Mesodermal cell (in vitro differentiated cells): Measurements from ENCODE around the gene YTHDF1.

Experiments
- H3K27ac ChIP-seq: 2 replicates; pipeline ENCODE4 v1.7.0; 2013; ENCODE audit warnings: mild to moderate bottlenecking, low read depth, low read length, moderate library complexity; ENCODE audit not compliant: severe bottlenecking
- H3K36me3 ChIP-seq: 2 replicates; pipeline ENCODE4 v1.7.1; 2013; ENCODE audit warnings: mild to moderate bottlenecking, low read length, moderate library complexity; ENCODE audit not compliant: control insufficient read depth, insufficient read depth
- H3K4me1 ChIP-seq: one replicate; pipeline ENCODE4 v1.7.1; 2013; ENCODE audit warnings: mild to moderate bottlenecking, low read length; ENCODE audit not compliant: insufficient read depth, control insufficient read depth, poor library complexity, severe bottlenecking
- H3K4me3 ChIP-seq: 2 replicates; pipeline ENCODE4 v1.7.0; 2013; ENCODE audit warnings: low read length, control low read depth, mild to moderate bottlenecking; ENCODE audit not compliant: insufficient read depth, poor library complexity, severe bottlenecking; ENCODE audit errors: extremely low read depth
- H3K9me3 ChIP-seq: 2 replicates; pipeline ENCODE4 v1.7.1; 2013; ENCODE audit warnings: mild to moderate bottlenecking, low read length, moderate library complexity; ENCODE audit not compliant: control insufficient read depth
- WGBS, 2 experiments: methylation state at CpG; one replicate each; pipeline ENCODE4 v1.1.5; 2013; ENCODE audit warnings: missing lambda C conversion rate in 2 of 2; ENCODE audit not compliant: insufficient coverage in 2 of 2; 5-methylcytosine and 5-hydroxymethylcytosine counted together

The YTHDF1 gene

GRCh38 chr20:63167918-63168520 is 47.9 kb downstream of the YTHDF1 start:
- no peak overlapping the region for H3K27ac ChIP-seq
- 83 to 84% methylated on average over 19 to 21 of the region's 23 CpGs for WGBS, 2 experiments
- no peaks in the 10 kb centered on the region for H3K4me1 ChIP-seq
- H3K36me3 ChIP-seq = no peaks in the 10 kb centered on the region
- H3K4me3 ChIP-seq = no peak overlapping the region
- H3K9me3 ChIP-seq = no peaks in the 10 kb centered on the region

- no peak overlapping the region for H3K27ac ChIP-seq
- H3K4me3 ChIP-seq = no peak overlapping the region
- H3K9me3 ChIP-seq = no peaks in the 10 kb centered on the region
- no peaks in the 10 kb centered on the region for H3K4me1 ChIP-seq
- H3K36me3 ChIP-seq = no peaks in the 10 kb centered on the region
- 64 to 68% methylated on average over 14 to 18 of the region's 24 CpGs for WGBS, 2 experiments
Observed at GRCh38 chr20:63167026-63167917, 48.7 kb downstream of the YTHDF1 start.

DNA sequence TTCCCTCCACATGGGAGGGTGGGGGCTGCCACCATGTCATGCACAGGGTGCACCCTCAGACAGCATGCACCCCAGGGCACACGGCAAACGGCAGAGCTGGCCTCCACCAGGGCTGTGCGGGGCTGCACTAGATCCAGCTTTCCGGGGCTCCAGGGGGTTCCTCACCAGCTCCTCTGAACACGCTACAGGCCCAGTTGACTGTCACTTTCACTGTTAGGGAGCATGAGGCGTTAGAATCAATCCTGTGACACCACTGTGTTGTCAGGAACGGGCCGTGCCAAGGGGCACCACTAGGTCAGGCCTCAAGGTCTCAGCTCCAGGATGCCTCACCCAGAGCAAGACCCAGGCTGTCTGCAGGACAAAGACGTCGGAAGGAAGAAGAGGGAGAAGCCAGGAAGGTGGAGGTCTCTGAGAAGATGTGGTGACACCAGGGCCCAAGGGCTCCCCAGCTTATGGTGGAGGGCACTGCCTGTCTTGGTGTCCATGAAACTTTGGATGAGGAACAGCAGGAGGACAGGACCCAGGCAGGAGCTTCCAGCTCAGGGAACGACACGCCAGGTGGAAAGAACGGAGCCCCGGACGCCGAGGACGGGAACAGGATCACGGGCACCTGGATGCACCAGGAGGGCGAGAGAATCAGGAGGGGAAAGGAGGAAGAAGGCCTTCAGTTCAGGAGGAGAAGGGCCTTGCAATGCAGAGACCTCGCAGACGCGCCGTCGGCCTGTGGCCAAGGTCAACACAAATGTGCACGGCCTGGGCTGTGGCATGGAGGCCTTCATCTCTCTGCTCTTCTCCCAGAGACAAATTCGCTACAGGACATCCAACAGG is 49.5 kb downstream of the YTHDF1 start:
- 94 to 96% methylated on average over 26 of the region's 26 CpGs for WGBS, 2 experiments
- H3K4me1 ChIP-seq = no peaks in the 10 kb centered on the region
- H3K4me3 ChIP-seq = no peak overlapping the region
- no peaks in the 10 kb centered on the region for H3K36me3 ChIP-seq
- H3K27ac ChIP-seq = no peak overlapping the region
- H3K9me3 ChIP-seq = no peaks in the 10 kb centered on the region

DNA sequence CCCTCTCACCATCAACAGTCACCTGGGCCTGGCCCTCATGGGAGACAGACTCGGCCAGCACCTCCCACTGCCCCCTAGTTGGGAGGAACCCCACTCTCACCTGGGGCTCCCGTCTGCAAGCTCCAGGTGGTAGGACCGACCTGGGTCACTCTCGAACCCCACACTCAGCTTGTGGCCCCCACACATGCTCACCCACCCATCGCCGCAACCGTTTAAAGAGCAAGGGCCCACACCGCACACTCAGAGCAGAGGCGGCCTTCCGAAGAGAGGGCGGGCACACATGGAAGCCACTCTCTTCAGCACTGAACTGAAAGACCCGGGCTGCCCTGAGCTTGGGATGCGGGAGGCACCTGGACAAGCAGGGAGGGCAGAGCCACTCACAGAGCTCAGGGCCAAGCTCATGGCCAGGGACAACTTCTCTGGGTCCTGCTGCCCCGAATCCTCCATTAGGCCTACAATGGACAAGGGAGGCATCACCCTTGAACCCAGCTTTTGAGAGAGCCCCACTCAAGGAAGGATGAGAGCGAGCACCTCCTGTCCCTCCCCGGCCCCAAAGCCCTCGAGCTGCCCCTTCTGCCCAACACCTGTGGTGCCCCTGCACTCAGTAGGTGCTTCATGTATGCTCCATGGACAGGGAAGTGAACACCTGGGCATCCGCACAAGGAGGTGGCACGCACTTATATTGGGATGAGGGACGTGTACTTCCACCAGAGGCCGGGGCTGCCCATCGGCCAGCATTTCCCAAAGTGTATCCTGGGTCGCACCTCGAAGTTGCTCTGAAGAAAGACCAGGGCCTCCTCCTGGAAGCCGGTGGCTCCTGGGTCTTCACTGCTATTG is 50.4 kb downstream of the YTHDF1 start:
- no peaks in the 10 kb centered on the region for H3K4me1 ChIP-seq
- WGBS, 2 experiments = 88 to 92% methylated on average over 24 of the region's 25 CpGs
- no peak overlapping the region for H3K4me3 ChIP-seq
- no peaks in the 10 kb centered on the region for H3K36me3 ChIP-seq
- H3K27ac ChIP-seq = no peak overlapping the region
- no peaks in the 10 kb centered on the region for H3K9me3 ChIP-seq

DNA sequence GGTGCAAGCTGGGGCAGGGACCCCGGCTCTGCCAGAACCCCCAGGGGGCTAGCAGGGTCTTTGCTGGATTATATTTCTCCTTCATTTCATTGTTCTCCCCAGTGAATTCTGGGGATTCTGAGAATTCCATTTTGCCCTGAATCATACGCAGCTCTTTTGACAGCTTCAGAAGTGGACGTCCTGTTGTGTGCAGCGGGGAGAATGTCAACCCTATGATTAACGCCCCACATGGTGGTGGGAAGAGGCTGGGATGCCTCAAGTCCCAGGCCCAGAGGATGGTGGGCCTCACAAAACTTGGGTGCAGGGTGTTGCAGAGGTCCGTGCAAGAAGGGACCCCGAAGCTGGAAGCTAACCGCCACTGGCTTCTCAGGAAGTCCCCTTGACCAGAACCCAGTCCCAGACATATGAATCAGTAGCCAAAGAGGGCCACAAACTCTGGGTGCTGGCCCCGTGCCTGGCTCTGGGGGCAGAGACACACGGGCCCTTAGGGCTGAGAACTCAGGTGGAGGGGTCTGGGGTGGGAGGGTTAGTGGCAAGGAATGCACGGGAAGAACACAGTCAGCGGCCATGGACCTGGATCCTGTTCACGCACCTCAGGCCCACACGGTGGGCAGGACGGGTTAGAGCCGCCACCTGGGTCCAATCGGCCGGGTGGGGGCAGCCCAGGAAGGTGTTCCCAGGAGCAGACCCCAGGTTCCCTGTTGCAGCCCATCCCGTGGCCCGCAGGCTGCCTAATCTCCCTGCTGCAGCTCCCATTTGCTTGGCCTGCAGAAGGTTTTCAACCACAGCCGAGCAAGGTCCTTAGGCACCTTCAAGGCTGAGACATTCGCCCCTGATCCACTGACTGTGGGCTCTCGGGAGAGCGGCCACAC is 51.2 kb downstream of the YTHDF1 start:
- H3K4me1 ChIP-seq = no peaks in the 10 kb centered on the region
- no peak overlapping the region for H3K4me3 ChIP-seq
- no peaks in the 10 kb centered on the region for H3K36me3 ChIP-seq
- no peaks in the 10 kb centered on the region for H3K9me3 ChIP-seq
- no peak overlapping the region for H3K27ac ChIP-seq
- 87 to 88% methylated on average over 20 to 21 of the region's 24 CpGs for WGBS, 2 experiments

- no peak overlapping the region for H3K27ac ChIP-seq
- 66 to 75% methylated on average over 14 to 15 of the region's 17 CpGs for WGBS, 2 experiments
- no peaks in the 10 kb centered on the region for H3K9me3 ChIP-seq
- H3K4me1 ChIP-seq = no peaks in the 10 kb centered on the region
- H3K36me3 ChIP-seq = no peaks in the 10 kb centered on the region
- no peak overlapping the region for H3K4me3 ChIP-seq
Observed at GRCh38 chr20:63163596-63164483, 52.1 kb downstream of the YTHDF1 start.

DNA sequence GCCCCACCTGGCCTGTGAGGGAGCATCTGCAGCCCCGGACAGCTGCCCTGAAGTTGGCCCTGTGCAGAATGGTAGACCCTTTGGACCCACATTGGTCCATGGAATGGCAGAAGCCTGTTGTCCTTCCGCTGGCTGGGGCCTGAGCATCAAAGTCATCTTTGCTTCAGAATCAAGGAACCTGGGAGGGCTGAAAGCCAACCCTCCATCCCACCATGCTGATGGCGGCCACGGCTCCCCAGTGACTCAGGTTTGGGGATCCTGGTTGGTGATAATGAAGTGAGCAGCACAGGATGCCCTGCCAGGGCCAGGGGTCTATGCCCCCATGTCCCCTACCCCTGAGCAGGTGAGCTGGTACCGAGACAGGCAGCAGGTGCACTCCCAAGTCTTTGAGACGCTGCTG is 52.8 kb downstream of the YTHDF1 start:
- WGBS, 2 experiments = 86 to 95% methylated on average over 5 to 6 of the region's 6 CpGs
- no peak overlapping the region for H3K4me3 ChIP-seq
- no peaks in the 10 kb centered on the region for H3K36me3 ChIP-seq
- H3K4me1 ChIP-seq = no peaks in the 10 kb centered on the region
- no peaks in the 10 kb centered on the region for H3K9me3 ChIP-seq
- no peak overlapping the region for H3K27ac ChIP-seq

- Histone ChIP-seq H3K4me3 (no peak overlapping the region), H3K9me3 (no peaks in the 10 kb centered on the region), H3K4me1 (no peaks in the 10 kb centered on the region), H3K27ac (no peak overlapping the region), H3K36me3 (no peaks in the 10 kb centered on the region)
- 89 to 91% methylated on average over 18 to 19 of the region's 19 CpGs for WGBS, 2 experiments
Observed at GRCh38 chr20:63162206-63162795, 53.6 kb downstream of the YTHDF1 start.
